ENCODE measurements around the gene KBTBD13.
"Not testable (repeated sequence)": the region's sequence is repeated elsewhere in the genome, so short reads cannot be mapped to it uniquely, and the experiment has no call there.

KBTBD13 gene

GRCh38 chr15:65095011-65095746 lies 18.6 kb downstream of the KBTBD13 start:
- Histone ChIP-seq H3K9me3 (ENCODE audit: insufficient read depth, low read depth, low read length) (no peaks in the 10 kb centered on the region), H3K4me1 (ENCODE audit: insufficient read depth, low read length) (no peaks in the 10 kb centered on the region), H3K9ac (ENCODE audit: low read depth, low read length) (no peak overlapping the region), H3K27ac (ENCODE audit: low read length) (no peak overlapping the region), H3K36me3 (ENCODE audit: insufficient read depth, low read depth, low read length) (peaks cover 16% of the 10 kb centered on the region; the same call in 1 of the 2 replicates), H3K27me3 (ENCODE audit: insufficient read depth, low read length) (no peaks in the 10 kb centered on the region), H3K4me3 (ENCODE audit: low read length) (no peak overlapping the region)

GRCh38 chr15:65095747-65096104 lies 19.2 kb downstream of the KBTBD13 start:
- H3K4me3 ChIP-seq (ENCODE audit: low read length): no peak overlapping the region
- no peak overlapping the region for H3K27ac ChIP-seq (ENCODE audit: low read length)
- no peaks in the 10 kb centered on the region for H3K9me3 ChIP-seq (ENCODE audit: insufficient read depth, low read depth, low read length)
- no peaks in the 10 kb centered on the region for H3K27me3 ChIP-seq (ENCODE audit: insufficient read depth, low read length)
- H3K36me3 ChIP-seq (ENCODE audit: insufficient read depth, low read depth, low read length): peaks cover 16% of the 10 kb centered on the region; the same call in 1 of the 2 replicates
- no peak overlapping the region for H3K9ac ChIP-seq (ENCODE audit: low read depth, low read length)
- no peaks in the 10 kb centered on the region for H3K4me1 ChIP-seq (ENCODE audit: insufficient read depth, low read length)

GRCh38 chr15:65096481-65097385 lies 20.2 kb downstream of the KBTBD13 start:
- H3K4me1 ChIP-seq (ENCODE audit: insufficient read depth, low read length): no peaks in the 10 kb centered on the region
- no peaks in the 10 kb centered on the region for H3K9me3 ChIP-seq (ENCODE audit: insufficient read depth, low read depth, low read length)
- peaks cover 16% of the 10 kb centered on the region; the same call in 1 of the 2 replicates for H3K36me3 ChIP-seq (ENCODE audit: insufficient read depth, low read depth, low read length)
- no peak overlapping the region for H3K9ac ChIP-seq (ENCODE audit: low read depth, low read length)
- H3K27me3 ChIP-seq (ENCODE audit: insufficient read depth, low read length): no peaks in the 10 kb centered on the region
- H3K27ac ChIP-seq (ENCODE audit: low read length): no peak overlapping the region
- no peak overlapping the region for H3K4me3 ChIP-seq (ENCODE audit: low read length)

- Histone ChIP-seq H3K4me3 (ENCODE audit: low read length) (no peak overlapping the region), H3K9me3 (ENCODE audit: insufficient read depth, low read depth, low read length) (no peaks in the 10 kb centered on the region), H3K27ac (ENCODE audit: low read length) (no peak overlapping the region), H3K27me3 (ENCODE audit: insufficient read depth, low read length) (no peaks in the 10 kb centered on the region; the same call in 1 of the 2 replicates), H3K4me1 (ENCODE audit: insufficient read depth, low read length) (no peaks in the 10 kb centered on the region), H3K9ac (ENCODE audit: low read depth, low read length) (no peak overlapping the region), H3K36me3 (ENCODE audit: insufficient read depth, low read depth, low read length) (peaks cover 16% of the 10 kb centered on the region; the same call in 1 of the 2 replicates)
Observed at GRCh38 chr15:65097651-65098263, 21.2 kb downstream of the KBTBD13 start.

DNA sequence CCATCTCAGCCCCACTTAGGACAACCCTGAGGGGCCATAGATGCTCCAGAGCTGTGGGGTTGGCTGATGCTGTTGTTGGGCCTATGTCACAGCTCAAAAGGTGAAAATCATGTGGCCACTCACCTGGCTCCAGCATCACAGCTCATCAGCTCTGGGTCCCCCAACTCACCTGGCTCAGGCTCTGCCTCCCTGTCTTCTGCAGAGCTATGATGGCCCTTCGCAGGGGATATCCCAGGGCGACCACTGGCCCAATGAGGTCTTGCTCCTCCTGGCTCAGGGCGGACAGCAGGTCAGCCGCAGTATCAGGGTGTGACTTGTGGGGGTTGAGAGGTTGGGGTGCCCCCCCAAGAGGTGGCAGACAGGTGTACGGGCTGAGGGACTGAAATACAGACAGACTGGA lies 22.8 kb downstream of the KBTBD13 start:
- no peak overlapping the region for H3K4me3 ChIP-seq (ENCODE audit: low read length)
- H3K9ac ChIP-seq (ENCODE audit: low read depth, low read length): no peak overlapping the region
- no peaks in the 10 kb centered on the region; the same call in 1 of the 2 replicates for H3K27me3 ChIP-seq (ENCODE audit: insufficient read depth, low read length)
- H3K9me3 ChIP-seq (ENCODE audit: insufficient read depth, low read depth, low read length): no peaks in the 10 kb centered on the region
- H3K4me1 ChIP-seq (ENCODE audit: insufficient read depth, low read length): no peaks in the 10 kb centered on the region
- peaks cover 16% of the 10 kb centered on the region; the same call in 1 of the 2 replicates for H3K36me3 ChIP-seq (ENCODE audit: insufficient read depth, low read depth, low read length)
- no peak overlapping the region for H3K27ac ChIP-seq (ENCODE audit: low read length)

DNA sequence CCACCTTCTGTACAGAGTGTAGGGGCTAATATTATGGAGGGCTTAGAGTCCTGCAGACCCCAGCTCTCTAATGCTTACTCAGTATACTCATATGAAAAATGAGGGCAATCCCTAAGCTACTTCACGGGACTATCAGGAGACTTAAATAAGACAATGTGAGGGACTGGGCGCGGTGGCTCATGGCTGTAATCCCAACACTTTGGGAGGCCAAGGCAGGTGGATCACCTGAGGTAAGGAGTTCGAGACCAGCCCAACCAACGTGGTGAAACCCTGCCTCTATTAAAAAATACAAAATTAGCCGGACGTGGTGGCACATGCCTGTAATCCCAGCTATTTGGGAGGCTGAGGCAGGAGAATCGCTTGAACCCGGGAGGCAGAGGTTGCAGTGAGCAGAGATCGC lies 23.3 kb downstream of the KBTBD13 start:
- H3K36me3 ChIP-seq (ENCODE audit: insufficient read depth, low read depth, low read length): peaks cover 16% of the 10 kb centered on the region; the same call in 1 of the 2 replicates
- not testable (repeated sequence) for H3K9me3 ChIP-seq (ENCODE audit: insufficient read depth, low read depth, low read length); H3K9ac ChIP-seq (ENCODE audit: low read depth, low read length); H3K27me3 ChIP-seq (ENCODE audit: insufficient read depth, low read length); H3K4me1 ChIP-seq (ENCODE audit: insufficient read depth, low read length); H3K27ac ChIP-seq (ENCODE audit: low read length); H3K4me3 ChIP-seq (ENCODE audit: low read length)

DNA sequence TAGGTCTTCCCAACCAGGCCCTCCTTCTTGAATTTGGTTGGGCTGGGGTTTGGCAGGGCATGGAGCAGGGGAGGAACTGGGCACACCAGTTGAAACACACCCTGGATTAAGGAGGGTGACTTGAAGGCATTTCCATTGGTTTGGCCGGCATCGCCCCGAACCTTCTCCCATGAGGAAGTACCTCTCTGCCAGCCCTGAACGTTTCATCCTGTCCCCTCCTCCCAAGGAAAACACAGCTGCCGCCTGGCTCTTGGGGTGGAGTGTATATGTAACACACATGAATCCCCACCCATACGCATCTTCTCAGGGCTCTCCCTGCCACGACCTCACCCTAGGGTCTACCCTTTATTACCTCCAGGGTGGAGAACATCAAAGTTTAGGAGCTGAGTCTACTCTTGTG lies 23.9 kb downstream of the KBTBD13 start:
- H3K36me3 ChIP-seq (ENCODE audit: insufficient read depth, low read depth, low read length): peaks cover 16% of the 10 kb centered on the region; the same call in 1 of the 2 replicates
- H3K9me3 ChIP-seq (ENCODE audit: insufficient read depth, low read depth, low read length): no peaks in the 10 kb centered on the region
- no peaks in the 10 kb centered on the region for H3K4me1 ChIP-seq (ENCODE audit: insufficient read depth, low read length)
- no peak overlapping the region for H3K4me3 ChIP-seq (ENCODE audit: low read length)
- H3K27ac ChIP-seq (ENCODE audit: low read length): no peak overlapping the region
- H3K9ac ChIP-seq (ENCODE audit: low read depth, low read length): no peak overlapping the region
- no peaks in the 10 kb centered on the region; the same call in 1 of the 2 replicates for H3K27me3 ChIP-seq (ENCODE audit: insufficient read depth, low read length)

GRCh38 chr15:65101411-65101890 lies 24.9 kb downstream of the KBTBD13 start:
- Histone ChIP-seq H3K27me3 (ENCODE audit: insufficient read depth, low read length) (no peaks in the 10 kb centered on the region; the same call in 1 of the 2 replicates), H3K9me3 (ENCODE audit: insufficient read depth, low read depth, low read length) (no peaks in the 10 kb centered on the region), H3K36me3 (ENCODE audit: insufficient read depth, low read depth, low read length) (peaks cover 16% of the 10 kb centered on the region; the same call in 1 of the 2 replicates), H3K9ac (ENCODE audit: low read depth, low read length) (no peak overlapping the region), H3K4me1 (ENCODE audit: insufficient read depth, low read length) (no peaks in the 10 kb centered on the region), H3K4me3 (ENCODE audit: low read length) (no peak overlapping the region), H3K27ac (ENCODE audit: low read length) (no peak overlapping the region)

DNA sequence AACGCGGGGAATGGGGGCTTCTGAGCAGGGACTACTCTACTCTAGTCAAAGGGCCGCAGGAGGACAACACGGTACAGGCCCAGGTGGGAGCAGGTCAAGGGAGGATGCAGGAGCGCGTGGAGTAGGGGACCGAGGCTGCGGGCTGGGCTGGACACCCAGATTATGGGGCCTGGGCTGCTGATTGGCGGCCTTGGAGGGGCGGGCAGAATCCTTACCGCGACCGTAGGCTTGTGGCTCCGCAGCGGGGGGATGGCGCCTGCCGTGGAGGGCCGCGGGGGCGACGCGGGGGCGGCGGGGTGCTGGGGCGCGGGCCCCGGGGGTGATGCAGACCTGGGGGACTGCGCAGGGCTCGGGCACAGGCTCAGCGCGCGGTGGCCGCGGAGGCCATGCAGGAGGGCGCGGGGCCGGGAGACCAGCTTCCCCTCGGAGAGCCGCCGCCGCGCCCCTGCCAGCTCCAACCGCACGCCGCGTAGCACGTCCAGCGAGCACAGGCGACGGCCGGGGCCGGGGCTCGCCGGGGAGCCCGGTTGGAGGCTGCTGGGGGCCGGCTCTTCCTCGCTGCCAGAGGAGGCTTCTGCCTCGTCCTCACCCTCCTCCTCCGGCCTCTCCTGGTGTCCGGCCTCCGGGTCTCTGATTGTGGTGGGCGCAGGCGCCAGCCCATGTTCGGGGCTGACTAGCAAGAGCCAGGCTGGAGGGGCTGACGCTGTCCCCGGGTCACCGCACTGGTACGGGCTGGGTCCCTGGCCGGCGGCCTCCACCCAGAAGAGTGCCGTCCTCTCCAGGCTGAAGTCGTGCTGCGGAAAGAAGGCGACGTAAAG lies 25.6 kb downstream of the KBTBD13 start:
- H3K36me3 ChIP-seq (ENCODE audit: insufficient read depth, low read depth, low read length): peaks cover 16% of the 10 kb centered on the region; the same call in 1 of the 2 replicates
- H3K9me3 ChIP-seq (ENCODE audit: insufficient read depth, low read depth, low read length): no peaks in the 10 kb centered on the region
- H3K27ac ChIP-seq (ENCODE audit: low read length): no peak overlapping the region
- H3K27me3 ChIP-seq (ENCODE audit: insufficient read depth, low read length): no peaks in the 10 kb centered on the region; the same call in 1 of the 2 replicates
- H3K4me3 ChIP-seq (ENCODE audit: low read length): no peak overlapping the region
- H3K4me1 ChIP-seq (ENCODE audit: insufficient read depth, low read length): no peaks in the 10 kb centered on the region
- H3K9ac ChIP-seq (ENCODE audit: low read depth, low read length): no peak overlapping the region

- H3K27me3 ChIP-seq (ENCODE audit: insufficient read depth, low read length): no peaks in the 10 kb centered on the region; the same call in 1 of the 2 replicates
- no peaks in the 10 kb centered on the region for H3K9me3 ChIP-seq (ENCODE audit: insufficient read depth, low read depth, low read length)
- no peak overlapping the region for H3K27ac ChIP-seq (ENCODE audit: low read length)
- no peak overlapping the region for H3K9ac ChIP-seq (ENCODE audit: low read depth, low read length)
- no peak overlapping the region for H3K4me3 ChIP-seq (ENCODE audit: low read length)
- H3K4me1 ChIP-seq (ENCODE audit: insufficient read depth, low read length): no peaks in the 10 kb centered on the region
- peaks cover 15% of the 10 kb centered on the region; the same call in 1 of the 2 replicates for H3K36me3 ChIP-seq (ENCODE audit: insufficient read depth, low read depth, low read length)
Observed at GRCh38 chr15:65102912-65103311, 26.4 kb downstream of the KBTBD13 start.

DNA sequence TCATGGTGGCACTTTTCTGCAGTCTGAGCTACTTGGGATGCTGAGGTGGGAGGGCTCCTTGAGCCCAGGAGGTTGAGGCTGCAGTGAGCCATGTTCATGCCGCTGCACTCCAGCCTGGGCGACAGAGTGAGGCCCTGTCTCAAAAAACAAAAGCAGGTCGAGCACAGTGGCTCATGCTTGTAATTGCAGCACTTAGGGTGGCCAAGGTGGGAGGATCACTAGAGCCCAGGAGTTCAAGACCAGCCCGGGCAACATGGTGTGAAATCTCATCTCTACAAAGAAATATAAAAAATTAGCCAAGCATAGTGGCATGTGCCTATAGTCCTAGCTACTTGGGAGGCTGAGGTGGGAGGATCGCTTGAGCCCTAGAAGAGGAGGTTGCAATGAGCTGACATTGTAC lies 28.5 kb downstream of the KBTBD13 start:
- H3K4me1 ChIP-seq (ENCODE audit: insufficient read depth, low read length): no peaks in the 10 kb centered on the region
- H3K27me3 ChIP-seq (ENCODE audit: insufficient read depth, low read length): no peaks in the 10 kb centered on the region; the same call in 1 of the 2 replicates
- no peak overlapping the region for H3K9ac ChIP-seq (ENCODE audit: low read depth, low read length)
- H3K4me3 ChIP-seq (ENCODE audit: low read length): no peak overlapping the region
- H3K27ac ChIP-seq (ENCODE audit: low read length): no peak overlapping the region
- H3K9me3 ChIP-seq (ENCODE audit: insufficient read depth, low read depth, low read length): no peaks in the 10 kb centered on the region
- no peaks in the 10 kb centered on the region for H3K36me3 ChIP-seq (ENCODE audit: insufficient read depth, low read depth, low read length)
